Prostate gland (tissue), 2 donors: Measurements from ENCODE around the gene ADCYAP1R1.

Experiments
- POLR2A ChIP-seq: fragments of 450-650 bp; IDR thresholded peaks from one replicate; pipeline ENCODE4 v1.6.1; 2016; ENCODE audit warnings: antibody characterized with exemption, mild to moderate bottlenecking
- POLR2AphosphoS5 ChIP-seq: sonication (generic); formaldehyde crosslinking; IDR thresholded peaks from one replicate; pipeline ENCODE4 v1.6.1; 2017; ENCODE audit warnings: antibody characterized with exemption
- TF ChIP-seq, protein P1 (sequence below), 4 experiments: fragments of 200-600 bp in 2 of 4; fragments of 450-650 bp in 2 of 4; sonication (generic) in 2 of 4; IDR thresholded peaks; 1 replicate in 3 of 4; 2 replicates in 1 of 4; pipeline ENCODE4 v1.5.1; 2016 to 2019; ENCODE audit warnings: antibody characterized with exemption in 4 of 4, mild to moderate bottlenecking in 2 of 4, moderate library complexity in 2 of 4

DNA sequence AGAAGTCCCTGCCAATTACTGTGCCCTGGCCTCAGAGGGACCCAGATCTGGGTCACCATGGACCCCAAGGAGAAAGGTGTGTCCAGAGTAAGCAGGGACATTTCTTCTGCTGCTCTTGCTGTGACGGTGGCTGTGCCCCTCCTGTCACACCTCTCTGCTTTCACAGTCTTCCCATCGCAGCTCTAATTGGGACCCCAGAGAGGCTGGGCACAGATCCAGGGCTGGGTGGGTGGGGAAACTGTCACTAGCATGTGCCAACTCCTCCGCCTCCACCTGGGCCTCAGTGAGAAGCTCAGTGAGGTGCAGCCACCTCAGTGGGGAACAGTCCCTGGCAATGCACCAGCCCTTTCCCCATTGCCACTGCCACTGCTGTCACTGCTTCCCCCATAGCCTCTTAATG, 37.3 kb upstream of the ADCYAP1R1 start:
- TF ChIP-seq, protein P1, sequence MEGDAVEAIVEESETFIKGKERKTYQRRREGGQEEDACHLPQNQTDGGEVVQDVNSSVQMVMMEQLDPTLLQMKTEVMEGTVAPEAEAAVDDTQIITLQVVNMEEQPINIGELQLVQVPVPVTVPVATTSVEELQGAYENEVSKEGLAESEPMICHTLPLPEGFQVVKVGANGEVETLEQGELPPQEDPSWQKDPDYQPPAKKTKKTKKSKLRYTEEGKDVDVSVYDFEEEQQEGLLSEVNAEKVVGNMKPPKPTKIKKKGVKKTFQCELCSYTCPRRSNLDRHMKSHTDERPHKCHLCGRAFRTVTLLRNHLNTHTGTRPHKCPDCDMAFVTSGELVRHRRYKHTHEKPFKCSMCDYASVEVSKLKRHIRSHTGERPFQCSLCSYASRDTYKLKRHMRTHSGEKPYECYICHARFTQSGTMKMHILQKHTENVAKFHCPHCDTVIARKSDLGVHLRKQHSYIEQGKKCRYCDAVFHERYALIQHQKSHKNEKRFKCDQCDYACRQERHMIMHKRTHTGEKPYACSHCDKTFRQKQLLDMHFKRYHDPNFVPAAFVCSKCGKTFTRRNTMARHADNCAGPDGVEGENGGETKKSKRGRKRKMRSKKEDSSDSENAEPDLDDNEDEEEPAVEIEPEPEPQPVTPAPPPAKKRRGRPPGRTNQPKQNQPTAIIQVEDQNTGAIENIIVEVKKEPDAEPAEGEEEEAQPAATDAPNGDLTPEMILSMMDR (IDR thresholded peaks at IDR 0.05), result no peak
- TF ChIP-seq POLR2A (no peak), POLR2AphosphoS5 (no peak)
